PFSK-1 (cell line): Measurements from ENCODE around the gene NAA20.

Experiments
- POLR2AphosphoS5 ChIP-seq: IDR thresholded peaks from 2 replicates; pipeline ENCODE4 v1.6.1; 2012; ENCODE audit warnings: low read depth, mild to moderate bottlenecking, control low read depth, low read length, moderate library complexity
- TAF1 ChIP-seq: IDR thresholded peaks from 2 replicates; pipeline ENCODE4 v1.6.1; 2012; ENCODE audit warnings: low read length, control low read depth, borderline replicate concordance; ENCODE audit not compliant: insufficient read depth
- TF ChIP-seq, protein P1 (sequence below), 2 experiments: IDR thresholded peaks; 2 replicates each; pipeline versions ENCODE4 v1.6.1 to v1.8.0; 2011 to 2012; ENCODE audit warnings: low read depth in 2 of 2, low read length in 2 of 2, control low read depth in 1 of 2, inconsistent platforms in 1 of 2, mild to moderate bottlenecking in 1 of 2, moderate library complexity in 1 of 2; ENCODE audit not compliant: insufficient read depth in 1 of 2

DNA sequence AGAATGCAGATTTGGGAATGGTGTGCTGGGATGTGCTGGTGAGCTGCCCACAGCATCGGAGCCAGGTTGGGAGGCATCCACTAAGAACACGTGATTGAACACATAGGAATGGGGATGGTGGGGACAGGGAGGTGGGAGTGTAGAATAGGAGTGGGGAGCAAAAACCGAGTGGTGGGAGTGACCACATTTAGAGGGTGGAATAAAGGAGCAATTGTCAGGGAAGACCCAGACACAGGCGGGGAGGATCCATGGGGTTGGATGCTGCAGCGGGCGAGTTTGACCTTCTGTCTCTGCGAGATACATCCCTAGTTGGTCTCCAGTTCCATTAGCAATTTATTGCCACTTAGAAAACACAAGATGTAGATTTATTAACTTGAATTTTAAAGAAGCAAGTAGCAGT is 4.7 kb downstream of the NAA20 start:
- TF ChIP-seq, protein P1, sequence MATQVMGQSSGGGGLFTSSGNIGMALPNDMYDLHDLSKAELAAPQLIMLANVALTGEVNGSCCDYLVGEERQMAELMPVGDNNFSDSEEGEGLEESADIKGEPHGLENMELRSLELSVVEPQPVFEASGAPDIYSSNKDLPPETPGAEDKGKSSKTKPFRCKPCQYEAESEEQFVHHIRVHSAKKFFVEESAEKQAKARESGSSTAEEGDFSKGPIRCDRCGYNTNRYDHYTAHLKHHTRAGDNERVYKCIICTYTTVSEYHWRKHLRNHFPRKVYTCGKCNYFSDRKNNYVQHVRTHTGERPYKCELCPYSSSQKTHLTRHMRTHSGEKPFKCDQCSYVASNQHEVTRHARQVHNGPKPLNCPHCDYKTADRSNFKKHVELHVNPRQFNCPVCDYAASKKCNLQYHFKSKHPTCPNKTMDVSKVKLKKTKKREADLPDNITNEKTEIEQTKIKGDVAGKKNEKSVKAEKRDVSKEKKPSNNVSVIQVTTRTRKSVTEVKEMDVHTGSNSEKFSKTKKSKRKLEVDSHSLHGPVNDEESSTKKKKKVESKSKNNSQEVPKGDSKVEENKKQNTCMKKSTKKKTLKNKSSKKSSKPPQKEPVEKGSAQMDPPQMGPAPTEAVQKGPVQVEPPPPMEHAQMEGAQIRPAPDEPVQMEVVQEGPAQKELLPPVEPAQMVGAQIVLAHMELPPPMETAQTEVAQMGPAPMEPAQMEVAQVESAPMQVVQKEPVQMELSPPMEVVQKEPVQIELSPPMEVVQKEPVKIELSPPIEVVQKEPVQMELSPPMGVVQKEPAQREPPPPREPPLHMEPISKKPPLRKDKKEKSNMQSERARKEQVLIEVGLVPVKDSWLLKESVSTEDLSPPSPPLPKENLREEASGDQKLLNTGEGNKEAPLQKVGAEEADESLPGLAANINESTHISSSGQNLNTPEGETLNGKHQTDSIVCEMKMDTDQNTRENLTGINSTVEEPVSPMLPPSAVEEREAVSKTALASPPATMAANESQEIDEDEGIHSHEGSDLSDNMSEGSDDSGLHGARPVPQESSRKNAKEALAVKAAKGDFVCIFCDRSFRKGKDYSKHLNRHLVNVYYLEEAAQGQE (IDR thresholded peaks at IDR 0.05; ENCODE audit: insufficient read depth in 1 of 2, low read depth in 2 of 2, low read length in 2 of 2) = no peak
- TF ChIP-seq TAF1 (no peak), POLR2AphosphoS5 (no peak)
